ENCODE results near the gene ETS1.

Gene ETS1

GRCh38 chr11:128465946-128466705 is 121.2 kb downstream of the ETS1 start:
- ChIA-PET POLR2A (no interaction called here), CTCF (no interaction called here)
- TF ChIP-seq LEF1 (IDR thresholded peaks at IDR 0.05; ENCODE audit: borderline replicate concordance), result no peak
- no peak for TF ChIP-seq HDGF (IDR thresholded peaks at IDR 0.05; ENCODE audit: borderline replicate concordance)
- no peak for TF ChIP-seq FOXM1 (IDR thresholded peaks at IDR 0.05; ENCODE audit: borderline replicate concordance)
- no peak for TF ChIP-seq ZNF384 (IDR thresholded peaks at IDR 0.05)
- TF ChIP-seq ELF4 (IDR thresholded peaks at IDR 0.05), result no peak
- TF ChIP-seq FOXK2 (IDR thresholded peaks at IDR 0.05), result no peak
- no peak for TF ChIP-seq NFRKB (IDR thresholded peaks at IDR 0.05)
- TF ChIP-seq, protein P1, sequence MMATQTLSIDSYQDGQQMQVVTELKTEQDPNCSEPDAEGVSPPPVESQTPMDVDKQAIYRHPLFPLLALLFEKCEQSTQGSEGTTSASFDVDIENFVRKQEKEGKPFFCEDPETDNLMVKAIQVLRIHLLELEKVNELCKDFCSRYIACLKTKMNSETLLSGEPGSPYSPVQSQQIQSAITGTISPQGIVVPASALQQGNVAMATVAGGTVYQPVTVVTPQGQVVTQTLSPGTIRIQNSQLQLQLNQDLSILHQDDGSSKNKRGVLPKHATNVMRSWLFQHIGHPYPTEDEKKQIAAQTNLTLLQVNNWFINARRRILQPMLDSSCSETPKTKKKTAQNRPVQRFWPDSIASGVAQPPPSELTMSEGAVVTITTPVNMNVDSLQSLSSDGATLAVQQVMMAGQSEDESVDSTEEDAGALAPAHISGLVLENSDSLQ (IDR thresholded peaks at IDR 0.05), result no peak
- TF ChIP-seq TARDBP (IDR thresholded peaks at IDR 0.05), result no peak
- no peak for TF ChIP-seq FOXA1 (IDR thresholded peaks at IDR 0.05)
- no peak for TF ChIP-seq L3MBTL2 (conservative IDR thresholded peaks at IDR 0.05)
- no peak for TF ChIP-seq BHLHE40 (IDR thresholded peaks at IDR 0.05; ENCODE audit: borderline replicate concordance)
- TF ChIP-seq SP1 (IDR thresholded peaks at IDR 0.05), result no peak
- TF ChIP-seq SUZ12 (IDR thresholded peaks at IDR 0.05), result no peak
- TF ChIP-seq ARNT (IDR thresholded peaks at IDR 0.05), result no peak
- DNase-seq (ENCODE audit: extremely low spot score), result no peak

GRCh38 chr11:128465531-128465930 is 121.8 kb downstream of the ETS1 start:
- TF ChIP-seq TARDBP (IDR thresholded peaks at IDR 0.05) (no peak), ELF4 (IDR thresholded peaks at IDR 0.05) (no peak), FOXK2 (IDR thresholded peaks at IDR 0.05) (no peak), SUZ12 (IDR thresholded peaks at IDR 0.05) (no peak), FOXM1 (IDR thresholded peaks at IDR 0.05; ENCODE audit: borderline replicate concordance) (no peak), ZNF384 (IDR thresholded peaks at IDR 0.05) (no peak), ARNT (IDR thresholded peaks at IDR 0.05) (no peak), NFRKB (IDR thresholded peaks at IDR 0.05) (no peak), HDGF (IDR thresholded peaks at IDR 0.05; ENCODE audit: borderline replicate concordance) (no peak), FOXA1 (IDR thresholded peaks at IDR 0.05) (no peak), L3MBTL2 (conservative IDR thresholded peaks at IDR 0.05) (no peak), BHLHE40 (IDR thresholded peaks at IDR 0.05; ENCODE audit: borderline replicate concordance) (no peak), CTBP1 (IDR thresholded peaks at IDR 0.05; ENCODE audit: borderline replicate concordance) (no peak), LEF1 (IDR thresholded peaks at IDR 0.05; ENCODE audit: borderline replicate concordance) (no peak), SP1 (IDR thresholded peaks at IDR 0.05) (no peak)
- TF ChIP-seq, protein P1 (IDR thresholded peaks at IDR 0.05), result no peak
- no peak for DNase-seq (ENCODE audit: extremely low spot score)
- CTCF ChIA-PET, result no interaction called here
- POLR2A ChIA-PET, result no interaction called here

DNA sequence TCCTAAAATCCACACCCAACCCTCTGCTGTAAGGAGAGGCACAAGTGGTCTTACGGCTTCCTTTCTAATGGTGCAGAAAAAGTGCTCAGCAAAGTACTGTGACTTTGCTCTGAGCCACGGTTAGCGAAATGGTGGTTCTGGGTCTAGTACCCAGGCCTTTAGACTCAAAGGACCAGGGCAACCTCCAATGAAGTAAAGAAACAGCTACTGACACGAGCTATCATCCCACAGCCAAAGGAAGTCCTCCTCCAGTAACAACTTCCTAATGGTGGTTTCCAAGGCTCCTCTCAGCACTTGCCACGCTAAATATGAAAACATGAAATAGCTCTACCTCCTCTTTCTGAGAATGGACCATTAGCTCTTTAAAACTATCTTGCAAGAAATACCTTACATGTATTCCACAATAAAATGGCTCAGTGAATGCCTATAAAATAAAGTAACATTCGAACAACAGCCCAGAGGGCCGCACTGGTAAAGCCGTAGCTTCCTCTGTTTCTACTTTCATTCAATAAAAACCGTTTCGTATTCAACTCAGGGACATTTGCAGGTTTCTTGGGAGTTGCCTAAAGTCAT is 122.4 kb downstream of the ETS1 start:
- no peak for DNase-seq (ENCODE audit: extremely low spot score)
- ChIA-PET CTCF (no interaction called here), POLR2A (no interaction called here)
- TF ChIP-seq, protein P1 (IDR thresholded peaks at IDR 0.05), result no peak
- TF ChIP-seq FOXM1 (IDR thresholded peaks at IDR 0.05; ENCODE audit: borderline replicate concordance) (no peak), ARNT (IDR thresholded peaks at IDR 0.05) (no peak), ZNF384 (IDR thresholded peaks at IDR 0.05) (no peak), HDGF (IDR thresholded peaks at IDR 0.05; ENCODE audit: borderline replicate concordance) (no peak), TARDBP (IDR thresholded peaks at IDR 0.05) (no peak), FOXA1 (IDR thresholded peaks at IDR 0.05) (no peak), FOXK2 (IDR thresholded peaks at IDR 0.05) (no peak), LEF1 (IDR thresholded peaks at IDR 0.05; ENCODE audit: borderline replicate concordance) (no peak), SP1 (IDR thresholded peaks at IDR 0.05) (no peak), SUZ12 (IDR thresholded peaks at IDR 0.05) (no peak)

DNA sequence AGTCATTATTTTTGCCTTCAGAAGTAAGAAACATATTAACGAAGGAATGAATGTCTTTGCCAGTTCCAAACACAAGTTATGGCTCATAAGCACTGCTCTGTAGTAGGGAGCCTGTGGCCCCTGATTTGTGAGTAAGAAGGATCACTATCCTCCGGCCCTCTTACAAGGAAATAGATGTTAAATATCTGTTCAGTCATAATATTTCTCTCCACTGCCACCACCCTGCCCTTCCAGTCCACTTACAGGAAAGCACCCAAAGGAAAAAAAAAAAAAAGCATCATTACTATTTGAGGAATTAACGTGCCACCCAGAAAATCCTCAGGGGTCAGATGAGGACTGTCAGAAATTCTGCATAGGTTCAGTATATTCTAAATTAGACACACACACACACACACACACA is 123.4 kb downstream of the ETS1 start:
- CTCF ChIA-PET, result no interaction called here

DNA sequence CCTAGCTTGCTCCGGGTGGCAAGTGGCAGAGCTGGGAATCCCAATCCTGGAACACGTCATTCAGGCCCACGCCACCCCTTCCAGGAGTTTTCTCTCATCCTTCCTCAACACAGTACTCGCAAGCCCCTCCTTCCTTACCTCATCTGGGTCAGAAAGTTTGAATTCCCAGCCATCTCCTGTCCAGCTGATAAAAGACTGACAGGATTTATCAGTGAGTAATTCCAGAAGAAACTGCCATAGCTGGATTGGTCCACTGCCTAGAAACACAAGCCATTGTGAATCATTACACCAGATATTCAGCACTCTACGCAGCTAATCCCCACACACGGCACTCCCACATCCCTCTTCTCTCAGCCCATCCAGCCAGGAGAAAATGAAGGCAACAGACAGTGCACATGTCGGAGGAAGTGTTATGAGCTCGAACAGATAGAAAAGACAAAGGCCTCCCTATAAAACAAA is 124.0 kb downstream of the ETS1 start:
- no peak for TF ChIP-seq SUZ12 (IDR thresholded peaks at IDR 0.05)
- no peak for DNase-seq (ENCODE audit: extremely low spot score)
- CTCF ChIA-PET, result no interaction called here
- POLR2A ChIA-PET, result no interaction called here

More for the DNA sequence above, 123.4 kb downstream of the ETS1 start:
- TF ChIP-seq, protein P1 (IDR thresholded peaks at IDR 0.05), result no peak
- TF ChIP-seq BHLHE40 (IDR thresholded peaks at IDR 0.05; ENCODE audit: borderline replicate concordance) (no peak), ELF4 (IDR thresholded peaks at IDR 0.05) (no peak), HDGF (IDR thresholded peaks at IDR 0.05; ENCODE audit: borderline replicate concordance) (no peak), L3MBTL2 (conservative IDR thresholded peaks at IDR 0.05) (no peak), FOXK2 (IDR thresholded peaks at IDR 0.05) (no peak), CTBP1 (IDR thresholded peaks at IDR 0.05; ENCODE audit: borderline replicate concordance) (no peak), NFRKB (IDR thresholded peaks at IDR 0.05) (no peak), LEF1 (IDR thresholded peaks at IDR 0.05; ENCODE audit: borderline replicate concordance) (no peak), SP1 (IDR thresholded peaks at IDR 0.05) (no peak)
- DNase-seq (ENCODE audit: extremely low spot score), result no peak
- POLR2A ChIA-PET, result no interaction called here

All from HEK293T (cell line).